PC-3 (cell line): ENCODE measurements around the gene HBEGF. TPM values are rescaled to one million over a fixed set of nuclear protein-coding genes. Genes with fewer than 3 reads are reported as not detected.

Experiments used
- ATAC-seq: fragments of 200-7000 bp; cut with Tn5 transposase; 2 replicates; pipeline ENCODE4 v1.9.1; 2020; ENCODE audit warnings: mild to moderate bottlenecking, moderate library complexity
- BruUV-seq: library from RNA; stranded (reverse); fragments of 400-500 nt; replicated peaks from 2 replicates; lab custom pipeline; 2021; lab: Mats Ljungman, UMichigan
- CTCF ChIA-PET: fragments of 300-600 bp; sonication (Branson Sonifier 250); formaldehyde crosslinking; loops from one replicate; lab custom pipeline; 2022; ENCODE audit warnings: antibody characterized with exemption; lab: Charles Lee
- POLR2A ChIA-PET: fragments of 300-600 bp; sonication (Branson Sonifier 250); formaldehyde crosslinking; loops from one replicate; lab custom pipeline; 2022; ENCODE audit warnings: antibody characterized with exemption; ENCODE audit not compliant: unreplicated experiment; lab: Charles Lee
- DNase-seq: peaks from one replicate; pipeline ENCODE4 v3.0.0-alpha.2; 2015
- H2AFZ ChIP-seq: fragments of 300-600 bp; sonication (generic); 2 replicates; pipeline ENCODE4 v1.6.0; 2016; ENCODE audit warnings: antibody characterized with exemption, low read length
- H3F3A ChIP-seq: fragments of 300-600 bp; sonication (generic); one replicate; pipeline ENCODE4 v1.6.0; 2017; ENCODE audit warnings: antibody characterized with exemption, low read length, control low read depth, mild to moderate bottlenecking; ENCODE audit not compliant: unreplicated experiment
- H3K27ac ChIP-seq: fragments of 300-600 bp; sonication (generic); 2 replicates; pipeline ENCODE4 v1.5.1; 2016; ENCODE audit warnings: mild to moderate bottlenecking, low read length
- H3K27me3 ChIP-seq: fragments of 300-600 bp; sonication (generic); 2 replicates; pipeline ENCODE4 v1.6.1; 2016; ENCODE audit warnings: low read length, mixed read lengths
- H3K36me3 ChIP-seq: fragments of 300-600 bp; sonication (generic); 2 replicates; pipeline ENCODE4 v1.6.1; 2016; ENCODE audit warnings: low read depth, mixed run types, low read length, mixed read lengths
- H3K4me1 ChIP-seq: fragments of 300-600 bp; sonication (generic); 2 replicates; pipeline ENCODE4 v1.5.1; 2016; ENCODE audit warnings: low read length; ENCODE audit not compliant: insufficient read depth
- H3K4me2 ChIP-seq: fragments of 300-600 bp; sonication (generic); 2 replicates; pipeline ENCODE4 v1.6.0; 2016; ENCODE audit warnings: low read length
- H3K4me3 ChIP-seq: fragments of 300-600 bp; sonication (generic); 2 replicates; pipeline ENCODE4 v1.5.1; 2016; ENCODE audit warnings: mild to moderate bottlenecking, low read length, mixed read lengths
- H3K79me2 ChIP-seq: fragments of 300-600 bp; sonication (generic); 2 replicates; pipeline ENCODE4 v1.6.1; 2017; ENCODE audit warnings: low read length, mixed read lengths
- H3K9ac ChIP-seq: fragments of 300-600 bp; sonication (generic); 2 replicates; pipeline ENCODE4 v1.6.0; 2016; ENCODE audit warnings: mild to moderate bottlenecking, low read length
- H3K9me2 ChIP-seq: fragments of 300-600 bp; sonication (generic); replicated peaks from 2 replicates; pipeline ENCODE4 v1.6.1; 2016; ENCODE audit warnings: mixed run types, low read length, mixed read lengths
- H3K9me3 ChIP-seq: fragments of 300-600 bp; sonication (generic); 2 replicates; pipeline ENCODE4 v1.6.1; 2016; ENCODE audit warnings: low read length, mixed read lengths
- H4K20me1 ChIP-seq: fragments of 300-600 bp; sonication (generic); 2 replicates; pipeline ENCODE4 v1.6.1; 2016; ENCODE audit warnings: low read length, mixed read lengths
- EZH2 ChIP-seq: fragments of 300-600 bp; sonication (generic); IDR thresholded peaks from one replicate; pipeline ENCODE4 v1.6.1; 2017; ENCODE audit warnings: antibody characterized with exemption, mild to moderate bottlenecking, low read length; ENCODE audit not compliant: unreplicated experiment
- EZH2phosphoT487 ChIP-seq: fragments of 300-600 bp; sonication (generic); IDR thresholded peaks from 2 replicates; pipeline ENCODE4 v1.6.1; 2018; ENCODE audit warnings: mild to moderate bottlenecking, antibody characterized with exemption, low read length, borderline replicate concordance
- intact Hi-C: fragments of 100-400 bp; cut with micrococcal nuclease; formaldehyde crosslinking; loops from 2 replicates; pipeline ENCODE4 v1.9.0; 2023
- total RNA-seq: library from RNA; depleted of rRNA; stranded (reverse); fragments of >200 nt; gene quantifications from 2 replicates; pipeline ENCODE4 v1.2.3, GENCODE V29; 2014
- TF ChIP-seq, protein P1 (sequence below): fragments of 300-600 bp; sonication (generic); conservative IDR thresholded peaks from 2 replicates; pipeline ENCODE4 v1.5.1; 2017; ENCODE audit warnings: antibody characterized with exemption, low read depth, mild to moderate bottlenecking, low read length

HBEGF gene
- total RNA-seq, 1 experiment from 2014 or later: 82.6 TPM

DNA sequence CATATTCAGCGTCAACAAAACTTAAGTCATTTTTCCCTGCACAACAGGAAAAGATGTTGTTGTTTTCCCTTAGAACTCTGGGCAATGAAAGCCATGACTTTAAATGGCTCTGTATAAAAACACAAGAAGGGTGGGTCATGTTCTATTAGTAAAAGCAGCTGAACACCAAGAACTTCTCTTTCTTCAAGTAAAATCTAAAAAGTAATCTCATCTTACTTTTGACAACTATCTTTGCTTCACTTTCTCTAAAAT lies 52.6 kb downstream of the HBEGF start:
- no peaks in the 10 kb centered on the region for H3K27me3 ChIP-seq
- H3K27ac ChIP-seq: peak overlapping the region; percentile 76; the same call in 1 of the 2 replicates
- H3K79me2 ChIP-seq: peaks cover 94% of the 10 kb centered on the region
- H3K9me3 ChIP-seq: no peaks in the 10 kb centered on the region
- H3K4me2 ChIP-seq: peak overlapping the region; percentile 59
- peaks cover 3% of the 10 kb centered on the region; the same call in 1 of the 2 replicates for H3K36me3 ChIP-seq
- H4K20me1 ChIP-seq: peaks cover 7% of the 10 kb centered on the region; the same call in 1 of the 2 replicates
- ChIA-PET CTCF (interaction anchor here (0.6 kb wide), 1 partner anchor 70 kb away, joined by 3 read pairs; no protein-coding TSS in a partner anchor), POLR2A (interaction anchor here (0.6 kb wide), 1 partner anchor 272 kb away, joined by 4 read pairs; no protein-coding TSS in a partner anchor)
- H2AFZ ChIP-seq: no peak overlapping the region
- no peak for DNase-seq
- H3K9ac ChIP-seq: no peak overlapping the region
- BruUV-seq: no TSS peak
- H3F3A ChIP-seq: peaks cover 11% of the 10 kb centered on the region
- ATAC-seq: no peak
- H3K9me2 ChIP-seq: no peaks in the 10 kb centered on the region
- H3K4me1 ChIP-seq: peaks cover 69% of the 10 kb centered on the region
- H3K4me3 ChIP-seq: no peak overlapping the region
- intact Hi-C loops: loop anchor here (2.0 kb wide), 2 partner anchors 49 to 51 kb away; no protein-coding TSS in a partner anchor
- TF ChIP-seq EZH2: no peak
- no peak for TF ChIP-seq EZH2phosphoT487
- TF ChIP-seq, protein P1, sequence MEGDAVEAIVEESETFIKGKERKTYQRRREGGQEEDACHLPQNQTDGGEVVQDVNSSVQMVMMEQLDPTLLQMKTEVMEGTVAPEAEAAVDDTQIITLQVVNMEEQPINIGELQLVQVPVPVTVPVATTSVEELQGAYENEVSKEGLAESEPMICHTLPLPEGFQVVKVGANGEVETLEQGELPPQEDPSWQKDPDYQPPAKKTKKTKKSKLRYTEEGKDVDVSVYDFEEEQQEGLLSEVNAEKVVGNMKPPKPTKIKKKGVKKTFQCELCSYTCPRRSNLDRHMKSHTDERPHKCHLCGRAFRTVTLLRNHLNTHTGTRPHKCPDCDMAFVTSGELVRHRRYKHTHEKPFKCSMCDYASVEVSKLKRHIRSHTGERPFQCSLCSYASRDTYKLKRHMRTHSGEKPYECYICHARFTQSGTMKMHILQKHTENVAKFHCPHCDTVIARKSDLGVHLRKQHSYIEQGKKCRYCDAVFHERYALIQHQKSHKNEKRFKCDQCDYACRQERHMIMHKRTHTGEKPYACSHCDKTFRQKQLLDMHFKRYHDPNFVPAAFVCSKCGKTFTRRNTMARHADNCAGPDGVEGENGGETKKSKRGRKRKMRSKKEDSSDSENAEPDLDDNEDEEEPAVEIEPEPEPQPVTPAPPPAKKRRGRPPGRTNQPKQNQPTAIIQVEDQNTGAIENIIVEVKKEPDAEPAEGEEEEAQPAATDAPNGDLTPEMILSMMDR: no peak

DNA sequence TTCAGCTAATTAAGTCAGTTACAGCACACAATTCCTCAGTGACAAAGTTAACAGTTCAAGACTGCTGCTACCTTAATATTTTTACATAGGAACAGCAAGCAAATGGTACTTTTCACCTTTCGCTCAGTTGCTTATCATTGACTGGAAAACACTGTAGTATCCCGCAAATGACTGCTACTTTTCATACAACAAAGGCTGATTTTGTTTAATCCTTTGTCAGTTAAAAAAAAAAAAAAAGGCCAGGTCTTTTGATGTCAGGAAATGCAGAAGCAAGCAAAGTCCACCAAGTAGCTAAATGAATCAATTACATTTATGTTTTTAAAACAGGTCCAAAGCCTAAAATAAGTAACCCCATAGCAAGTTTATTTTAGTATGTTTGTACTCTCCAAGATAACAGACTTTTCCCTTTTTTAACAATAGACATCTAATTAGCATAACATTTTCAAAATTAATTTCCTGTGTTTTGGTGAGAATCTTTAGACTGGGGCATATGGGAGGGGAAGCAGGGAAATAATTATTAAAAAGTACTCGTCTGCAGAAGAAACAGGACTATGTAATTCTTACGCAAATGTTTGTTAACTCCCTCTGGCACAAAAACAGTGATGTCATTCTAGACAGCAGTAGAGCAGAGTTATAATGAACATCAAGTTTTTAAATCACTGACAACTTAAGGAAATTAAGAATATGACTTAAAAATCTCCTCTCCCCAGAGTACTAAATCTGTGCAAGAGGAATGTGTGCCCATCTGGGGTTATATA lies 53.1 kb downstream of the HBEGF start:
- intact Hi-C loops: loop anchor here (2.0 kb wide), 2 partner anchors 48 to 52 kb away; no protein-coding TSS in a partner anchor
- Histone ChIP-seq H3F3A (peaks cover 11% of the 10 kb centered on the region), H4K20me1 (peaks cover 7% of the 10 kb centered on the region; the same call in 1 of the 2 replicates), H3K9ac (peak overlapping the region; percentile 30), H3K79me2 (peaks cover 97% of the 10 kb centered on the region), H3K4me3 (no peak overlapping the region), H3K4me1 (peaks cover 64% of the 10 kb centered on the region), H3K9me2 (no peaks in the 10 kb centered on the region), H2AFZ (no peak overlapping the region), H3K36me3 (peaks cover 3% of the 10 kb centered on the region; the same call in 1 of the 2 replicates), H3K4me2 (peak overlapping the region; percentile 59), H3K9me3 (no peaks in the 10 kb centered on the region), H3K27ac (peak overlapping the region; percentile 76), H3K27me3 (no peaks in the 10 kb centered on the region)
- ChIA-PET POLR2A (interaction anchor here (0.5 to 1.2 kb wide), 6 partner anchors 9 to 271 kb away, joined by 3 to 21 read pairs (median 5); partner anchors contain the start of gene HBEGF), CTCF (interaction anchor here (0.6 to 1.4 kb wide), 4 partner anchors 32 to 70 kb away, joined by 3 to 11 read pairs (median 6); partner anchors contain the start of gene HBEGF)
- no peak for ATAC-seq
- DNase-seq: no peak
- TSS peak; percentile 95 for BruUV-seq
- TF ChIP-seq EZH2 (no peak), EZH2phosphoT487 (no peak)
- TF ChIP-seq, protein P1: no peak
